Mesodermal cell (in vitro differentiated cells): ENCODE measurements around the gene NMNAT3.
"Not testable (repeated sequence)": the region's sequence is repeated elsewhere in the genome, so short reads cannot be mapped to it uniquely, and the experiment has no call there.

ENCODE experiments used
- H3K27ac ChIP-seq: 2 replicates; pipeline ENCODE4 v1.7.0; 2013; ENCODE audit warnings: mild to moderate bottlenecking, low read depth, low read length, moderate library complexity; ENCODE audit not compliant: severe bottlenecking
- H3K36me3 ChIP-seq: 2 replicates; pipeline ENCODE4 v1.7.1; 2013; ENCODE audit warnings: mild to moderate bottlenecking, low read length, moderate library complexity; ENCODE audit not compliant: control insufficient read depth, insufficient read depth
- H3K4me1 ChIP-seq: one replicate; pipeline ENCODE4 v1.7.1; 2013; ENCODE audit warnings: mild to moderate bottlenecking, low read length; ENCODE audit not compliant: insufficient read depth, control insufficient read depth, poor library complexity, severe bottlenecking
- H3K4me3 ChIP-seq: 2 replicates; pipeline ENCODE4 v1.7.0; 2013; ENCODE audit warnings: low read length, control low read depth, mild to moderate bottlenecking; ENCODE audit not compliant: insufficient read depth, poor library complexity, severe bottlenecking; ENCODE audit errors: extremely low read depth
- H3K9me3 ChIP-seq: 2 replicates; pipeline ENCODE4 v1.7.1; 2013; ENCODE audit warnings: mild to moderate bottlenecking, low read length, moderate library complexity; ENCODE audit not compliant: control insufficient read depth
- WGBS, 2 experiments: methylation state at CpG; one replicate each; pipeline ENCODE4 v1.1.5; 2013; ENCODE audit warnings: missing lambda C conversion rate in 2 of 2; ENCODE audit not compliant: insufficient coverage in 2 of 2; 5-methylcytosine and 5-hydroxymethylcytosine counted together

Gene NMNAT3

DNA sequence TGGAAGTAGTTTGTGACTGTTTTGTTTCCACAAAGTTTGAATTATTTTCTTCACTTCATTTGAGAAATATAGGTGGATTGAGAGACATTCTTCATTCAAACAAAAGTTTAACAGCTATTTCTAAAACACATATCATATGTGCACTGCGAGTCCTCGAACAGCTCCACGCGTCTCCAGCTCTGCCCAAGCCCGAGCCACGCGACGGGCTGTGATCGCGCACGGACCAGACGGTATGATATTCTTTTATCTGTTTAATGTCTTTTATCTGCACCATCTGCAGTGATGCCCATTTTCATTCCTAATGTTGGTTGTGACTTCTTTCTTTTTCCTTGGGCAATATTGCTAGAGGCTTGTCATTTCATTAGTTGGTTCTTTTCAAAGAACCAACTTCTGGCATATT lies 94.1 kb downstream of the NMNAT3 start:
- not testable (repeated sequence) for H3K27ac ChIP-seq, H3K9me3 ChIP-seq, H3K4me1 ChIP-seq, H3K4me3 ChIP-seq, H3K36me3 ChIP-seq
- WGBS, 2 experiments = 95 to 96% methylated on average over 4 to 12 of the region's 12 CpGs

- Histone ChIP-seq H3K36me3 (no peaks in the 10 kb centered on the region), H3K27ac (no peak overlapping the region), H3K4me1 (no peaks in the 10 kb centered on the region), H3K9me3 (no peaks in the 10 kb centered on the region), H3K4me3 (no peak overlapping the region)
- WGBS, 2 experiments = 95% methylated on average over 6 to 7 of the region's 7 CpGs
Measured at GRCh38 chr3:139578783-139579182, 99.0 kb downstream of the NMNAT3 start.

GRCh38 chr3:139577909-139578308 lies 99.9 kb downstream of the NMNAT3 start:
- Histone ChIP-seq H3K4me3 (no peak overlapping the region), H3K4me1 (peaks cover 3% of the 10 kb centered on the region), H3K27ac (no peak overlapping the region), H3K36me3 (no peaks in the 10 kb centered on the region), H3K9me3 (no peaks in the 10 kb centered on the region)

DNA sequence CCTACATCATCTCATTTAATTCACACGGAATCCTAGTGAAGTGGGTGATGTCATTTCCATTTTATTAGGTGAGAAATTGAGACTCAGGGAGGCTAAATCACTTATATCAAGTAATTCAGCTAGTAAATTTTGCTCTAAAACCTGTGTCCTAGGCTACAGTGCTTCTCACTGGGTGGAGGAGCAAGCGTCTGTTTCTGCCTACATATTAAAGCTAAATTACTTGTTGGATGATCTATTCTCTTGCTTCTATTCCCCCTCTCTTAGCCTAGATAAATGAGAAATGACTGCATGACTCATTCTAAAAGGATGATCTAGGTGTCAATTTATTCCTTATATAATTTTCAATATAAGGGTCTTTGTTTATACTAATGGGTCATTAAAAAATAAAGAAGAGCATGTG lies 100.4 kb downstream of the NMNAT3 start:
- Histone ChIP-seq H3K27ac (no peak overlapping the region), H3K36me3 (no peaks in the 10 kb centered on the region), H3K4me1 (peaks cover 3% of the 10 kb centered on the region), H3K9me3 (no peaks in the 10 kb centered on the region), H3K4me3 (no peak overlapping the region)
- no CpG with 5 or more reads among the region's 2 CpGs for WGBS, 2 experiments

DNA sequence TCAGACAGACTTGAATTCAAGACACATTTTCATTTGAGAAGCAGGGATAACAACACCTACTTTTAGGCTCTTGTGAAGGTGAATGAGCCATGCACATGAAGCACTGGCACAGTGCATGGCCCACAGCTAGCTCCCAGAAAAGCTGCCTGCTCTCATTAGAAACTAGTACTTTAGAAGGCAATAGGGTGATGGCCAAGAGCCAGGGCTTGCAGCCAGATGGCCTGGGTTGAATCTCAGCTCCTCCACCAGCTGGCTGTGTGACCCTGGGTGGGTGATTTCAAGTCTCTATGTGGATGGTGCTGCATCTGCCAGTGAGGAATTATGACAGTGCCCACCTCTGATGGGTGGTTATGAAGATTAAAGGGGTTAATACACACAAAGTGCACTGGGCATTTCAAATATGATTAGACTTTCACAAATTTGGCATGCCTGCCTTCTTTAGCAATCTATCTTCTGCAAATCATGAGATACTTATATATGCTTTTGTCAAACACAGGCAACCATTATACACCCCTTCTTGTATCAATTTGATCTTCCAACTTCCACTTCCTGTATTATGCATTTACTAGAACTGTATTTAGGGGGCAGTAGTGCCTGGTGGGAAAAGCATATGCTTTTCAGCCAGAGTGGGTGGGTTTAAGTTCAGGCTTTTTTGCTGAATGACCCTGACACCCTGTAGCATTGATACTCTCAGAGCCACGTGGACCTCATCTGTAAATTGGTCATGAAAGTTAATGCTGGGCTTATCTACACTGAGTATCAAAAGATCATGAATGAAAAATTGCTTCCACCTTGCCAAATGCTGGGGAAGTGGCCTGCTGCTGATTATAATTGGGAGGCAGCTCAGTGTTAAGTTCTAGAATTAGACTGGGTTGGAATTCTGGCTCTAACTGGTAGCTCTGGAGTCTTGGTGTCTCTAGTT lies 103.5 kb downstream of the NMNAT3 start:
- Histone ChIP-seq H3K27ac (no peak overlapping the region), H3K36me3 (no peaks in the 10 kb centered on the region), H3K4me1 (peaks cover 3% of the 10 kb centered on the region), H3K4me3 (no peak overlapping the region), H3K9me3 (no peaks in the 10 kb centered on the region)
- 40% methylated on average over 1 of the region's 1 CpG; no CpG with 5 or more reads in 1 of the 2 experiments for WGBS, 2 experiments

DNA sequence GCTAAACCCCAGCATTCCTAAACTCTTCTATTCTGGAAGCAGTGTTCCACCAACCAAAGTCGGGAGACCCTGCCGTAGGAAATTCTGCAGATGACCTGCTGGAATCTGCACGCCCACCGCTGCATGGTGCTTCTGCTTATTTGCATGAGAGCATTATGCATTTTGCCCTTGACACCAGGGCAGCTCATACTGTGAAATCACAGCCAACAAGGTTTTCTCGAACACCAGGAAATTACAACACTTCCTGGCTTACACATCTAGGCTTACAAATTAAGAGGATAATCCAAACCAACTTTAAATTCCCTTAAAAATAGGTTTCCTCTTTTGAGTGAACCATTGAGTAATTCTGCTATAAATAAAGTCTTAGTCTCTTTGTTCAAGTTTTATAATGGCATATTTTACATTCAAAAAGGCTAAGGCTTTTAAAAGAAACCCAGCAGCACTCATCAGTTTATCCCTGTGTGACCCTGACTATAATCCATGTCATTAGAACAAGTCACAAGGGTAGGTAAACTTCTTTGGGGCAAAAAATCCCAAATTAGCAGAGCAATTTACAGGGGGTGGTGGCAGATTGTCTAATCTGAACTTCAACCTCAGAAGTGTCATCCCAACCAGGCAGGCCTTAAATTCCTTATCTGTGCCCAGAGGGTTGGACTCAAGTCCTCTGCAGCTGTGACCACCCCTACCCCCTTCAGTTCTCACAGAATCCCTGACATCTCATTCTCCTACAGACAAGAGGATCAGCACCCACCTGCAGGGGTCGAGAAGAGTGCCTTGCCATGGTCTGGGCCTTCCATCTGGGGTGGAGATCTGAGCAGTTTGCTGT lies 104.7 kb downstream of the NMNAT3 start:
- Histone ChIP-seq H3K9me3 (no peaks in the 10 kb centered on the region), H3K4me1 (peaks cover 3% of the 10 kb centered on the region), H3K4me3 (no peak overlapping the region), H3K36me3 (no peaks in the 10 kb centered on the region), H3K27ac (no peak overlapping the region)
- WGBS, 2 experiments = 88 to 91% methylated on average over 4 to 5 of the region's 6 CpGs

DNA sequence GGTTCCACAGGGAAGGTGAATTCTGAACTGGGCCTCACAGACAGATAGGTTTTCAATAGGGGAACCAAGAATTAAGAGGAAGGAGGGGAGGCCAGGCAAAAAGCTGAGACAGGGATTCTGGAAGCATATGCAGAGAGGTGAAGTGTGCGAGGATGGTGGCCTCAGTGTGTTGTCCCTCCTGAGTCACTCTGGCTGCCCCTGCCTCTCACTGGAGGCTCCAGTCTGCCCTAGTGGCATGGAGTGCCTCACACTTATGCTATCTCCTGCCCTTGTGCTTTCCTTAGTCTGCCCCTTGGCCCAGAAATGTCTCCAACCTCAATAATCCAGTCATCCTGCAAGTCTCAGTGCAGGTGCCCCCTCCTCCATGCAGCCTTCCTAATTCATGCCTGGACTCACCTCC lies 106.1 kb downstream of the NMNAT3 start:
- Histone ChIP-seq H3K4me3 (no peak overlapping the region), H3K9me3 (no peaks in the 10 kb centered on the region), H3K27ac (no peak overlapping the region), H3K4me1 (peaks cover 3% of the 10 kb centered on the region), H3K36me3 (no peaks in the 10 kb centered on the region)
- WGBS, 2 experiments = 100% methylated on average over 1 of the region's 1 CpG

- Histone ChIP-seq H3K4me3 (no peak overlapping the region), H3K27ac (no peak overlapping the region), H3K9me3 (no peaks in the 10 kb centered on the region), H3K36me3 (no peaks in the 10 kb centered on the region), H3K4me1 (no peaks in the 10 kb centered on the region)
- 68 to 79% methylated on average over 2 to 5 of the region's 5 CpGs for WGBS, 2 experiments
Measured at GRCh38 chr3:139564294-139564861, 113.4 kb downstream of the NMNAT3 start.

DNA sequence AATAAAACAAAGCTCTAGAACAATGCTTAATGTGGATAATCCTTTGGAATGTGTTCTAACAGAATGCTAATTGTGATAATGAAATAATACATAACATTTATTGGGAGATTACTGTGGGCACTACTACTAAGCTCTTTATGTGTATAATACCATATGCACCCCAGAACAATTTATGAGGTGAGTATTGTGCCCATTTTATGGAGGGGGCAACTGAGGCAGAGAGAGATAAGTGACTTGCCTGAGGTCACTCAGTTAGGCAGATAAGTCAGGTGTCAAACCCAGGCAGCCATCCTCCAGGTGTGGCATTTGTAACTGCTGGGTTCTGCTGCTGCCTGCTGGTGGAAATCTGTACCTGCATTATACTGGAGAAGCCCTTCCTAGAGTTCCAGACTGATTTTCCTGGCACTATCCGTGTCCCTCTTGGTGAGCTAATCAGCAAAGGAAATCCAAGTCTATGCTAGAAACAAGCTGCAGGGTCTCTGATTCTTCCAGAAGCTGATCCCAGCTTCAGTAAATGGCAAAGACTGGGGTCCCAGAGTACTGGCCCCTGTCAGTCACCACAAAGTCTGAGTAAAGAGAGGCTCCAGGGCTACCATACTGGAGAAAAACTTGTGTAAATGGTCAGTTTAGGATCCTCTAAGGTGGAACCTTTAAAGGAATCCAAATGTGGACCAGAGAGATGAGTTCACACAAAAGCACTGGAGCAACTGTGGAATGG lies 115.7 kb downstream of the NMNAT3 start:
- no peak overlapping the region for H3K4me3 ChIP-seq
- 11 to 67% methylated on average over 1 of the region's 1 CpG for WGBS, 2 experiments
- no peak overlapping the region for H3K27ac ChIP-seq
- H3K4me1 ChIP-seq = no peaks in the 10 kb centered on the region
- no peaks in the 10 kb centered on the region for H3K9me3 ChIP-seq
- H3K36me3 ChIP-seq = no peaks in the 10 kb centered on the region

DNA sequence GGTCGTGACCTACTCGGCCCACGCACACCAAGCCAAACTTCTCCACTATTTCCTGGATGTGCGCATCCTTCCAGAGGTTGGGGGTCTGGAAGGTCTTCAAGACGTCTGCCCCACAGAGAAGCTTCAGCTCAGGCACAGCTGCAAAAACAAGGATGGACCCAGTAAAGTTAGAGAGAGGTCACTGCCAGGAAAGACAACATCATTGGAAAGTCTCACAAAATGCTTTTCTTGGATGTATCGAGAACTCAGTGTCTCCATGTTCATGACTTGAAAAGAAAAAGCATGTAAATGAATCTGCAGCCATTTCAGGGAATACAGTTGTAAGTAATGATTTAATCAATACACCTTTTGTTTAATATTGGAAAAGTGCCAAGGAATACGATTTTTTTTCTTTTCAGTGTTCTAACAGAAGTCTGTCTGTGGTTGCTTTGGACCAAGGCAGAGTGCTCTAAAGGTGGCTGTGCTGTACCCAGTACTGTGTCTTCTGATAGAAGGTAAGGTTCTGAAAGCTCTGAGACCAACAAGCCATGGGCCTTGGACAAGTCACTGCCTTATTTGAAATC lies 116.4 kb downstream of the NMNAT3 start:
- H3K4me1 ChIP-seq = no peaks in the 10 kb centered on the region
- no peaks in the 10 kb centered on the region for H3K9me3 ChIP-seq
- no peak overlapping the region for H3K4me3 ChIP-seq
- 82 to 100% methylated on average over 1 to 3 of the region's 7 CpGs for WGBS, 2 experiments
- H3K27ac ChIP-seq = no peak overlapping the region
- no peaks in the 10 kb centered on the region for H3K36me3 ChIP-seq
